ENCODE measurements around the gene RNF103. TPM values are rescaled to one million over a fixed set of nuclear protein-coding genes. Genes with fewer than 3 reads are reported as not detected.
A peak's percentile ranks its signal among the peaks of the same experiment; 100 is the strongest.

Gene RNF103
- total RNA-seq, 4 donors from 2014 or later = 31.3 to 46.6 (median 34.5) TPM

DNA sequence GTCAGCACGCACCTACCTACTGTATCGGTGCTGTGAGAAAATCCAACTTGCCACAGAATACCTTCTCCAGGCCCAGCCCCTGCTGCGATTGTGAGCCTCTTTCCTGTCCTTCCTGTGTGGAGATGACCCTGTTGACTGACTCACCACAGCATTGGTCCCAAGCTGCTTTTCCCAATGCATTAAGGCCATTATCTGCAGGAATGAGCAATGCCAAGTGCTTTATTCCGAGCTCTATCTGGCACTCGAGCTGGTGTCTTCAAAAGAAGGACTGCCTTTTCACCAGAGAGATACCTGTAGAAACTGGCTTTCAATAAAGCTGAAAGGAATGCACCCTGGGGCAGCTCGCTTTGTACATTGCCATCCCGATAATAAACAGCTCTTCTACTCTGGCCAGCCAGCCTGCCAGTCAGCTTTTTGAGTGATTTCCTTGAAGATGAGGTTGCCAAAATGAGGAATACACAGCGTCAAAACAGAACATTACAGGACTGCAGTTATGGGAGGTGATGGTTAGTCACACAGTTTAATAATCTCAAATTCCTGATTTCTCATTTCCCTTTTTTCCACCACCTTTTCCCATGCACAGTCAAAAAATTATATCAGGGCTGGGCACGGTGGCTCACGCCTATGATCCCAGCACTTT, 8.3 kb upstream of the RNF103 start:
- H3K4me3 ChIP-seq (ENCODE audit: low read depth, poor library complexity, severe bottlenecking) = no peak overlapping the region
- intact Hi-C loops (cut with DNase I; ENCODE audit: low total_unique reads) = no loop called here
- whole genome bisulfite sequencing, 2 donors = 50 to 51% methylated on average over 10 of the region's 10 CpGs
- peak in 1 of 2 donors; percentile 44 for DNase-seq (ENCODE audit: low spot score in 2 of 2)
- TF ChIP-seq POLR2A (IDR thresholded peaks at IDR 0.05) = no peak
- TF ChIP-seq, protein P1, sequence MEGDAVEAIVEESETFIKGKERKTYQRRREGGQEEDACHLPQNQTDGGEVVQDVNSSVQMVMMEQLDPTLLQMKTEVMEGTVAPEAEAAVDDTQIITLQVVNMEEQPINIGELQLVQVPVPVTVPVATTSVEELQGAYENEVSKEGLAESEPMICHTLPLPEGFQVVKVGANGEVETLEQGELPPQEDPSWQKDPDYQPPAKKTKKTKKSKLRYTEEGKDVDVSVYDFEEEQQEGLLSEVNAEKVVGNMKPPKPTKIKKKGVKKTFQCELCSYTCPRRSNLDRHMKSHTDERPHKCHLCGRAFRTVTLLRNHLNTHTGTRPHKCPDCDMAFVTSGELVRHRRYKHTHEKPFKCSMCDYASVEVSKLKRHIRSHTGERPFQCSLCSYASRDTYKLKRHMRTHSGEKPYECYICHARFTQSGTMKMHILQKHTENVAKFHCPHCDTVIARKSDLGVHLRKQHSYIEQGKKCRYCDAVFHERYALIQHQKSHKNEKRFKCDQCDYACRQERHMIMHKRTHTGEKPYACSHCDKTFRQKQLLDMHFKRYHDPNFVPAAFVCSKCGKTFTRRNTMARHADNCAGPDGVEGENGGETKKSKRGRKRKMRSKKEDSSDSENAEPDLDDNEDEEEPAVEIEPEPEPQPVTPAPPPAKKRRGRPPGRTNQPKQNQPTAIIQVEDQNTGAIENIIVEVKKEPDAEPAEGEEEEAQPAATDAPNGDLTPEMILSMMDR (IDR thresholded peaks at IDR 0.05) = no peak

DNA sequence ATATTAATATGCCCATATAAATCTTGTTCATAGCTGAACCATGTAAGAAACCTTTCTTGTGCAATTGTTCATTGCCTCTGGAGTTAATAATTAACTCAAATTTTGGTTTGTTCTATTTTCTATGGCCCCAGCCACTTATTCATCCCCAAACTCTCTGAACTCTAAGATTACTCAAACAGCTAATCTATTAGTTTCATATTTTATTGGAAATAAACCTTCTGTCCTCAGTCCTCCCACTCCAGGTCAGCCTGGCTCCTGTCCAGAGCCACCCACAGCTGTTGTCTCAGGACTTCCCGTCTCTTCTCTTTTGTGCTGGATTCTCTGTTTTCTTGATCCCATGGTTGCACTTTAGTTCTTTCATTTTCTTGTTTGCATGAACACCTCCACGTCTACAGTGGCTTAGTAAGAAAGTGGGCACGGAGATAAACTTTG, 4.4 kb upstream of the RNF103 start:
- no peak overlapping the region for H3K4me3 ChIP-seq (ENCODE audit: low read depth, poor library complexity, severe bottlenecking)
- intact Hi-C loops (cut with DNase I; ENCODE audit: low total_unique reads) = no loop called here
- TF ChIP-seq, protein P1 (IDR thresholded peaks at IDR 0.05) = no peak
- TF ChIP-seq POLR2A (IDR thresholded peaks at IDR 0.05) = no peak
- whole genome bisulfite sequencing, 2 donors = 76 to 82% methylated on average over 3 of the region's 3 CpGs
- no peak for DNase-seq (ENCODE audit: low spot score in 2 of 2)

DNA sequence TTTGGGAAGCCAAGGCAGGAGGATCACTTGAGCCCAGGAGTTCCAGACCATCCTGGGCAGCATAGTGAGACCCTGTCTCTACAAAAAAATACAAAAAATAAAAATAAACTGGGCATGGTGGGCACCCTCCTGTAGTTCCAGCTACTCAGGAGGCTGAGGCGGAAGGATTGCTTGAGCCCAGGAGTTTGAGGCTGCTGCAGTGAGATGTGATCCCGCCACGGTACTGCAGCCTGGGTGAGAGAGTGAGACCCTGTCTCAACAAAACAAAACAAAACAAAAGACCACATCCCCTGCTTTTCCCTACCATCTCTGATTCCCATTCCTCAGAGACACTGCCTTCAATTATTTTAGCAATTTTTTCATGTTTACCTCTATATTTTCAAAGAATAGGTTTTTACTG, 3.9 kb upstream of the RNF103 start:
- WGBS, 2 donors = 92 to 97% methylated on average over 3 of the region's 3 CpGs
- H3K4me3 ChIP-seq (ENCODE audit: low read depth, poor library complexity, severe bottlenecking) = no peak overlapping the region
- intact Hi-C loops (cut with DNase I; ENCODE audit: low total_unique reads) = no loop called here
- TF ChIP-seq POLR2A (IDR thresholded peaks at IDR 0.05) = no peak
- TF ChIP-seq, protein P1 (IDR thresholded peaks at IDR 0.05) = no peak
- DNase-seq (ENCODE audit: low spot score in 2 of 2) = no peak

DNA sequence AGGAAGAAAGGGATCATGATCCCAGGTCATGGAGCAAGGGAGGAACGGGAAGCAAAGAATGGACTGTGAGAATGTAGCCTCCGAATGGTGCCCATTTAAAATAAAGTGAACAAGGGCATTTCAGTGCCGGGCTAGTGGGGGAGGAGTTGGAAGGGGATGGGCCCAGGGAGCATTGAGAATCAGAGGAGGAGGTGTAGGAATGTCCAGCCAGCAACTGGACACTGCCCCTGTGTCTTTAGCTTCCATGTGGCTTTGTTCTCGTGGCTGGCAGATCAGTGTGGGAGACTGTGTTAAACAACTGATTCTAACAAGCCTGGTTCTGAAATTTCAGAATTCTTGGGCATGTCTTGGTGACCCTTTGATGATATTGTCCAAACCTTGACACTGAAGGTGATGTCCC, 1.4 kb upstream of the RNF103 start:
- no peak overlapping the region for H3K4me3 ChIP-seq (ENCODE audit: low read depth, poor library complexity, severe bottlenecking)
- intact Hi-C loops (cut with DNase I; ENCODE audit: low total_unique reads) = no loop called here
- WGBS, 2 donors = 85 to 86% methylated on average over 4 of the region's 4 CpGs
- TF ChIP-seq, protein P1 (IDR thresholded peaks at IDR 0.05) = no peak
- TF ChIP-seq POLR2A (IDR thresholded peaks at IDR 0.05) = no peak
- no peak for DNase-seq (ENCODE audit: low spot score in 2 of 2)

DNA sequence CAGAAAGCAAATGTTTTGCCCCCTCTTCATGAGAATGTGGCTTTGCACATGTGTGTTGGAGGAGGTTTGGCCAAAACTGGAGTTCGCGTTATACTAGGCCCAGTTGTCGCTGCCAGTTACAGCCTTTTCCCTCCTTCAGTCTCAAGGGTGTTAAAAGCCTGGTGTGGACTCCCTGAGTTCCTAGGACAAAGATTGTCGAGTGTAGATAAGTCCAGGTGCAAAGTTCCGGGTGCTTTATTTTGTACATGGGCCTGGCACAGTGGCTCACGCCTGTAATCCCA, 542 bp upstream of the RNF103 start:
- 78 to 89% methylated on average over 6 of the region's 6 CpGs for WGBS, 2 donors
- intact Hi-C loops (cut with DNase I; ENCODE audit: low total_unique reads) = no loop called here
- no peak for TF ChIP-seq POLR2A (IDR thresholded peaks at IDR 0.05)
- TF ChIP-seq, protein P1 (IDR thresholded peaks at IDR 0.05) = no peak
- H3K4me3 ChIP-seq (ENCODE audit: low read depth, poor library complexity, severe bottlenecking) = no peak overlapping the region
- DNase-seq (ENCODE audit: low spot score in 2 of 2) = no peak

DNA sequence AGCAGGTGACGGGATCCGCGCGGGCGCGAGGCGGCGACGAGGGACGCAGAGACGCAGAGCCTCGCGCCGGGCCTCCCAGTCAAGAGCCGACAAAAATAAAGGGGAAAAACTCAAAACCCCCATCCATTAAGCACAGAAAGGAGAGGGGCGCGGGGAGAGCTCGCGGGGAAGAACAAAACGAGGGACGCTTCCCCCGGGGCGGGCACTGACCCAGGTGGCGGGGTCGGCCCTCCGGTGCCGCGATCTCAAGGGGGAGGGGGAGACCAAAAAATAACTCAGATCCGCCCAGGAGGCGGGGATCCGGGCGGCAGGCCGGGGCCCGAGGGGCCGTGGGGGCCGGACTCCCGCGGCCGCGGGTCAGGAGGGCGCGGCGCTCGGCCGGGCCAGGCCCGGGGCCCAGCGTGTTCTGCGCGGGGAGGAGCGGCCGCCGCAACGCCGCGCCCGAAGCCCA, 597 bp downstream of the RNF103 start:
- 1% methylated on average over 47 to 56 of the region's 56 CpGs for WGBS, 2 donors
- intact Hi-C loops (cut with DNase I; ENCODE audit: low total_unique reads) = no loop called here
- peak overlapping the region; percentile 66 for H3K4me3 ChIP-seq (ENCODE audit: low read depth, poor library complexity, severe bottlenecking)
- DNase-seq (ENCODE audit: low spot score in 2 of 2) = peak; percentile 28 to 91
- TF ChIP-seq POLR2A (IDR thresholded peaks at IDR 0.05) = no peak
- TF ChIP-seq, protein P1 (IDR thresholded peaks at IDR 0.05) = no peak
